ENCODE results near the gene SOCS1. TPM values are rescaled to one million over a fixed set of nuclear protein-coding genes. Genes with fewer than 3 reads are reported as not detected.
"Not testable (repeated sequence)": the region's sequence is repeated elsewhere in the genome, so short reads cannot be mapped to it uniquely, and the experiment has no call there.

SOCS1 gene
- total and polyA plus RNA-seq, 11 donors, result 0.63 to 14.8 (median 2.9) TPM

DNA sequence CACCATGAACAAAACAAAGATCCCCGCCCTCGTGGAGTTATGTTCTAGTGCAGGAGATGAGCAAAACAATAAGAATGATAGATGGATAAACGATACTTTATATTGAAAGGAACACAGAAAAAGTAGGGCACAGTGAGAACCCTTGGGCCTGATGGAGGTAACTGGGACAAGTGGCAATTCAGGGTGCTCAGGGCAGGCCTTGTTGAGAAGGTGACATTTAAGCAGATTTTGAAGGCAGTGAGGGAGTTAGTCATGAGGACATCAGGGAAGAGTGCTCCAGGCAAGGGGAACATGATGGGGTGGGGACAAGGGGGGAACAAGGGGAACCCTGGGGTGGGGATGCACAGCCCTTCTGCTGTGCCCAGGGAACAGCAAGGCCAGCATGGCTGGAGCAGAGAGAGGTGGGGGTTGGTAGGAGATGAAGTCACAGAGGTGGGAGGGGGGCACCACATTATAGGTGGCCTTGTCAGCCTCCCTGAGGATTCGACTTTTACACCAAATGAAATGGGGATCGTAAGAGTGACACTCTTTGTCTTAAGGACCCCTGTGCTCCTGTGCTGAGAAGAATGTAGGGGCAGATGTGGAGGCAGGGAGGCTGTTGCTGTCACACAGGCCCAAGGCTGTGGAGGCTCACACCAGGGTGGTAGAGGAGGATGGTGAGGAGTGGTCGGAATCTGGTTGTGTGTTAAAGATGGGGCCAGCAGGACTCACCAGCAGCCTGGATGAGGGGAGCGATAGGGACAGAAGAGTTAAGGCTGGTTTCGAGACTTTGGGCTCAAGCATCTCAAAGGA is 34.3 kb upstream of the SOCS1 start:
- no peaks in the 10 kb centered on the region for H3K36me3 ChIP-seq
- H3K4me3 ChIP-seq, result no peak overlapping the region
- TF ChIP-seq, protein P1, sequence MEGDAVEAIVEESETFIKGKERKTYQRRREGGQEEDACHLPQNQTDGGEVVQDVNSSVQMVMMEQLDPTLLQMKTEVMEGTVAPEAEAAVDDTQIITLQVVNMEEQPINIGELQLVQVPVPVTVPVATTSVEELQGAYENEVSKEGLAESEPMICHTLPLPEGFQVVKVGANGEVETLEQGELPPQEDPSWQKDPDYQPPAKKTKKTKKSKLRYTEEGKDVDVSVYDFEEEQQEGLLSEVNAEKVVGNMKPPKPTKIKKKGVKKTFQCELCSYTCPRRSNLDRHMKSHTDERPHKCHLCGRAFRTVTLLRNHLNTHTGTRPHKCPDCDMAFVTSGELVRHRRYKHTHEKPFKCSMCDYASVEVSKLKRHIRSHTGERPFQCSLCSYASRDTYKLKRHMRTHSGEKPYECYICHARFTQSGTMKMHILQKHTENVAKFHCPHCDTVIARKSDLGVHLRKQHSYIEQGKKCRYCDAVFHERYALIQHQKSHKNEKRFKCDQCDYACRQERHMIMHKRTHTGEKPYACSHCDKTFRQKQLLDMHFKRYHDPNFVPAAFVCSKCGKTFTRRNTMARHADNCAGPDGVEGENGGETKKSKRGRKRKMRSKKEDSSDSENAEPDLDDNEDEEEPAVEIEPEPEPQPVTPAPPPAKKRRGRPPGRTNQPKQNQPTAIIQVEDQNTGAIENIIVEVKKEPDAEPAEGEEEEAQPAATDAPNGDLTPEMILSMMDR (IDR thresholded peaks at IDR 0.05), result no peak
- TF ChIP-seq POLR2A (IDR thresholded peaks at IDR 0.05), result no peak
- DNase-seq (no peak), ATAC-seq (no peak)
- 92 to 96% (median 94%) methylated on average over 8 of the region's 8 CpGs for WGBS, 4 donors
- no peaks in the 10 kb centered on the region for H3K9me3 ChIP-seq
- H3K4me1 ChIP-seq, result no peaks in the 10 kb centered on the region
- H3K27me3 ChIP-seq, result no peaks in the 10 kb centered on the region
- intact Hi-C loops (cut with DNase I), result loop anchor here in 1 of 10 donors (10.0 kb wide), 1 partner anchor 65 kb away; no protein-coding TSS in a partner anchor
- no peak overlapping the region for H3K27ac ChIP-seq

DNA sequence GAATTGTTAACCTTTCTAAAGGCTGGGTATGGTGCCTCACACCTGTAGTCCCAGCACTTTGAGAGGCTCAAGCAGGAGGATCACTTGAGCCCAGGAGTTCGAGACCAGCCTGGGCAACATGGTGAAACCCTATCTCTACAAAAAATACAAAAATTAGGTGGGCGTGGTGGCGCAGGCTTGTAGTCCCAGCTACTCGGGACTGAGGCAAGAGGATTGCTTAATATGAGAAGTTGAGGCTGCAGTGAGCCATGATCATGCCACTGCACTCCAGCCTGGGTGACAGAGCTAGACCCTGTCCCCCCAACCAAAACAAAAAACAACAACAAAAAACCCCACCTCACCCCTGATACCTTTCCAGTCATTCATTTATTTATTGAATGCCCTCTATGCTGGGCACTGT is 33.7 kb upstream of the SOCS1 start:
- H3K4me3 ChIP-seq, H3K9me3 ChIP-seq, H3K36me3 ChIP-seq, H3K4me1 ChIP-seq, DNase-seq, H3K27me3 ChIP-seq, ATAC-seq, H3K27ac ChIP-seq: not testable (repeated sequence)
- intact Hi-C loops (cut with DNase I), result loop anchor here in 1 of 10 donors (10.0 kb wide), 1 partner anchor 65 kb away; no protein-coding TSS in a partner anchor
- 92 to 94% (median 94%) methylated on average over 4 of the region's 4 CpGs for WGBS, 4 donors

DNA sequence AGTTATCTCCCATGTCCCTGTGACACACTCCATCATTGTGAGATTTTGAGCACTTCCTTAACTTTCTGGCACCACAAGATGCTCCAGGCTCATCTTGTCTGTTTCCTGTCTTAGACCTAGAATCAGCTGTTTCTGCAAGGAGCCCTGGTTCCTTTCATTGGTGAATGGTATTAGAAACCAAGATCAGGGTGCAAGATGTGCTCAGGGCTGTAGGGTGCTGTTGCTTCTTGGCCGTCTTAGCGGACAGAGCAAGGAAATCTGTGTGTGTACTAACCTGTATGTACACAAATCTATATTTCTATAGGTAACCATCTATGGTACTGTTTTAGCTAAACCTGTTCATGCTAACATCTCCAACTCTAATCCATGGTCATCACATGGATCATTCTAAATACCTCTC is 33.2 kb upstream of the SOCS1 start:
- intact Hi-C loops (cut with DNase I), result no loop called here
- H3K27me3 ChIP-seq, result no peaks in the 10 kb centered on the region
- H3K9me3 ChIP-seq, result no peaks in the 10 kb centered on the region
- WGBS, 4 donors, result 94 to 97% (median 97%) methylated on average over 2 of the region's 2 CpGs
- H3K36me3 ChIP-seq, result no peaks in the 10 kb centered on the region
- no peak overlapping the region for H3K27ac ChIP-seq
- ATAC-seq (no peak), DNase-seq (no peak)
- H3K4me3 ChIP-seq, result no peak overlapping the region
- TF ChIP-seq POLR2A (IDR thresholded peaks at IDR 0.05), result no peak
- TF ChIP-seq, protein P1 (IDR thresholded peaks at IDR 0.05), result no peak
- H3K4me1 ChIP-seq, result no peaks in the 10 kb centered on the region

DNA sequence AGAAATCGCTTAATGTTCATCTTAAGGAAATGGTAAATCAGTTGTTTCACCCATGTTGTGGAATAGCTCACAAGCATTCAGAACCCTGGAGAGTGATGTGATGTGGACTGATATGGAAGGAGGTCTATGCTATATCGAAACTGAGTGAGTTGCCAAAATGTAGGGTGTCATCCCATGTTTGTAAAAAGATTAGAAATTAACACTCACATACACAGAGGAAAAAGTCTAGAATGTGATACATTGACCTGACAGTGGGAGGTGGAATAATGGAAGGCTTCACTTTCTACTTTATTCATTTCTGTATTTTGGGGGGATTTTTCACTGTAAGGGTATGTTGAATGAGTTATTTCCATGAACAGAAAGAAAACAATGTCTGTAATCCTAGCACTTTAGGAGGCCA is 29.8 kb upstream of the SOCS1 start:
- intact Hi-C loops (cut with DNase I), result no loop called here
- no peaks in the 10 kb centered on the region for H3K4me1 ChIP-seq
- no peaks in the 10 kb centered on the region for H3K36me3 ChIP-seq
- H3K27me3 ChIP-seq, result no peaks in the 10 kb centered on the region
- H3K9me3 ChIP-seq, result no peaks in the 10 kb centered on the region
- ATAC-seq (no peak), DNase-seq (no peak)
- no peak overlapping the region for H3K4me3 ChIP-seq
- H3K27ac ChIP-seq, result no peak overlapping the region
- WGBS, 4 donors, result 82 to 86% (median 84%) methylated on average over 2 of the region's 2 CpGs
- no peak for TF ChIP-seq POLR2A (IDR thresholded peaks at IDR 0.05)

DNA sequence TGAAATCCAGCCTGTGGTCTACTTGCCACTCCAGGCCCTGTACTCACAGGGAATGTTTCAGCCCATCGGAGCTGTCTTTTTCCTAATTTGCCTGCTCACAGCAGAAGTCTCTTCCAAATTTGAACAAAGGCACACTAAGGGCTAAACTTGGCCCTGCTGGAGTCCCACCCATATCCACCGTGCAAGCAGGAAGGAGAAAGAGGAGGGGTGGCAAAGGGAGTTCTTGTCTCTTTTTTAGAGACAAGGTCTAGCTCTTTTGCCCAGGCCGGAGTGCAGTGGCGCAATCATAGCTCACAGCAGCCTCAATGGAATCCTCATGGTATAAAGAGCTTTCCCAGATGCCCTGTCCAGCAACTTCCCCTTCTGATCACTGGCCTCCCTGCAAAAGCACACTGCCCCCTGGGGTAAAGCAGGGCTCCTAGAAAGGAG is 27.8 kb upstream of the SOCS1 start:
- 57 to 68% (median 65%) methylated on average over 4 of the region's 4 CpGs for WGBS, 4 donors
- ATAC-seq (no peak), DNase-seq (no peak)
- Histone ChIP-seq H3K9me3 (no peaks in the 10 kb centered on the region), H3K36me3 (no peaks in the 10 kb centered on the region), H3K27ac (no peak overlapping the region), H3K4me3 (no peak overlapping the region), H3K4me1 (no peaks in the 10 kb centered on the region), H3K27me3 (no peaks in the 10 kb centered on the region)
- no peak for TF ChIP-seq POLR2A (IDR thresholded peaks at IDR 0.05)
- TF ChIP-seq, protein P1 (IDR thresholded peaks at IDR 0.05), result no peak
- intact Hi-C loops (cut with DNase I), result no loop called here

All from heart left ventricle (tissue), 16 donors.